Articular chondrocyte of knee joint (primary cell): ENCODE data around the gene DCTN4. TPM values are rescaled to one million over a fixed set of nuclear protein-coding genes. Genes with fewer than 3 reads are reported as not detected.

Experiments
- total RNA-seq: library from RNA; depleted of rRNA; stranded (reverse); fragments of >200 nt; gene quantifications from 2 replicates; pipeline ENCODE4 v1.2.3, GENCODE V29; 2012

DCTN4 gene
- 78.7 and 81.8 TPM in 2 replicates for total RNA-seq

GRCh38 chr5:150758531-150759333, at the start of gene DCTN4:
TSS of gene DCTN4 (minus strand) at chr5:150759017. CDS start at chr5:150758993, 24 bp downstream.

GRCh38 chr5:150778517-150779396, 19.9 kb upstream of the DCTN4 start, which contains the start of gene SMIM3:
TSS of gene SMIM3 (plus strand) at chr5:150778757. CDS start at chr5:150795441, 16,684 bp downstream.

GRCh38 chr5:150700594-150701377, 58.0 kb downstream of the DCTN4 start, which contains the start of gene RBM22:
TSS of gene RBM22 (minus strand) at chr5:150701062. CDS start at chr5:150700985, 77 bp downstream.

GRCh38 chr5:150661086-150661485, 97.7 kb downstream of the DCTN4 start, which contains the start of gene MYOZ3:
TSS of gene MYOZ3 (plus strand) at chr5:150661251. CDS start at chr5:150662942, 1,691 bp downstream.

Other genes starting within 250 kb of the DCTN4 start
- 9.7 and 12.5 TPM in 2 replicates for gene SYNPO, start 118.4 kb downstream of the DCTN4 start, total RNA-seq
- under 0.01 and 0.54 TPM in 2 replicates for gene MYOZ3, start 97.8 kb downstream of the DCTN4 start, total RNA-seq
- gene RBM22, start 58.0 kb downstream of the DCTN4 start, total RNA-seq = 36.6 and 42.4 TPM in 2 replicates
- 37.1 and 50.4 TPM in 2 replicates for gene SMIM3, start 19.7 kb upstream of the DCTN4 start, total RNA-seq
- 0.13 TPM in 1 of 2 replicates, not detected in the other for gene IRGM, start 87.5 kb upstream of the DCTN4 start, total RNA-seq
- gene ZNF300, start 146.0 kb upstream of the DCTN4 start, total RNA-seq = 8.1 and 10.6 TPM in 2 replicates